ENCODE data around the gene TRPM7.

DNA sequence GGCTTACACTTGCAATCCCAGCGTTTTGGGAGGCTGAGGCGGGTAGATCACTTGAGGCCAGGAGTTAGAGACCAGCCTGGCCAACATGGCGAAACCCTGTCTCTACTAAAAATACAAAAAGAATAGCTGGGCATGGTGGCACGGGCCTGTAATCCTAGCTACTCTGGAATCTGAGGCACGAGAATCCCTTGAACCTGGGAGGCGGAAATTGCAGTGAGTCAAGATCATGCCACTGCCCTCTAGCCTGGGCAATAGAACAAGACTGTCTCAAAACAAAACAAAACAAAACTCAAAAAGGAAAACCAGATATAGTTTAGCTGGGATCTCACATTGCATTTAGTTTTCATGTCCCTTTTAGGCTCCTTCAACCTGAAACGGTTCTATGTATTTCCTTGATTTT lies 137.3 kb downstream of the TRPM7 start:
- TF ChIP-seq POLR2A (IDR thresholded peaks at IDR 0.05; ENCODE audit: low read depth, low read length) (no peak), POLR2AphosphoS5 (IDR thresholded peaks at IDR 0.05; ENCODE audit: low read depth, low read length) (no peak), PAX5 (IDR thresholded peaks at IDR 0.05; ENCODE audit: insufficient read depth, low read length, severe bottlenecking) (no peak), TAF1 (IDR thresholded peaks at IDR 0.05; ENCODE audit: low read depth, low read length) (no peak)

Data from GM12891 (cell line).